NCI-H2171 treated with DMSO at 0.1 percent for 48 hours (cell line): ENCODE results near the gene OR2T34.
"Not testable (repeated sequence)": the region's sequence is repeated elsewhere in the genome, so short reads cannot be mapped to it uniquely, and the experiment has no call there.

Experiments
- DNase-seq: peaks from one replicate; lab custom pipeline; 2025; lab: John Stamatoyannopoulos, UW

Gene OR2T34, protein sequence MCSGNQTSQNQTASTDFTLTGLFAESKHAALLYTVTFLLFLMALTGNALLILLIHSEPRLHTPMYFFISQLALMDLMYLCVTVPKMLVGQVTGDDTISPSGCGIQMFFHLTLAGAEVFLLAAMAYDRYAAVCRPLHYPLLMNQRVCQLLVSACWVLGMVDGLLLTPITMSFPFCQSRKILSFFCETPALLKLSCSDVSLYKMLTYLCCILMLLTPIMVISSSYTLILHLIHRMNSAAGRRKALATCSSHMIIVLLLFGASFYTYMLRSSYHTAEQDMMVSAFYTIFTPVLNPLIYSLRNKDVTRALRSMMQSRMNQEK

DNA sequence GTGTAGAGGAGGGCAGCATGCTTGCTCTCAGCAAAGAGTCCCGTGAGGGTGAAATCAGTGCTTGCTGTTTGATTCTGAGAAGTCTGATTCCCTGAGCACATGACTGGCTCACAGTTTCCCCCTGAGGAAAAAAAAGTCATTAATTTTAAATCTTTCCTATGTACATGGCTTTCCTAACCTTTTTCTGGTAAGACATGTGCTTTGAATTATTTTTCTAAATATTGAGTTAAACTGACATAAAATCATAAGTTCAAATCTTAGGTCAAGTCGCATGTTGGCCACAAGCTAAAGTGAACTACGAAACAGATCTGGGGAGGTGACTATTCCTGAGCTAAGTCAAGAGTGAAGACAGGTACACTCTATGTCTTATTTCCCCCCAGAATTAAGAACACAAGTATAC, at the start of gene OR2T34:
OR2T34 (minus strand) TSS at position 101 of the 400 bp plus-strand sequence; CDS start at position 101, 0 bp downstream.
- not testable (repeated sequence) for DNase-seq

DNA sequence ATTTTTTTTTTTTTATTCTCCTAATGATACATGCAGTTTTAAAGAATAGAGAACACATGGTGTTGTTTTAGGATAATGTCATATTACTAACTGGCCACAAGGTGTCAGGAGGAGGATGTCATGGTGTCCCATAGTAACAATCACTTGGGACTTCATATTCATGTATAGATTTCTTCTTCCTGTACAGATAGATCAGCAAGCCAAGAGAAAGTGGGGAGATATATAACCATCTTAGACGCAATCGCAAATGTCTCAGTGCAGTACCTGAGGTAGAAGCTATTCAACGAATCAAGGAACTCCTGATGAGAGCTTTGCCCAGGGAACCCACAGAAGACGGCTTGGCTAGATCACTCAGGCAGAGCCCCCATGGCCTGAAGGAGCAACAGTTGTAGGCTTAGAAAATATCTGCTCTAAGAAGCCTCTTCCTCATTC, 48.0 kb upstream of the OR2T34 start:
- DNase-seq, result peak; percentile 44

DNA sequence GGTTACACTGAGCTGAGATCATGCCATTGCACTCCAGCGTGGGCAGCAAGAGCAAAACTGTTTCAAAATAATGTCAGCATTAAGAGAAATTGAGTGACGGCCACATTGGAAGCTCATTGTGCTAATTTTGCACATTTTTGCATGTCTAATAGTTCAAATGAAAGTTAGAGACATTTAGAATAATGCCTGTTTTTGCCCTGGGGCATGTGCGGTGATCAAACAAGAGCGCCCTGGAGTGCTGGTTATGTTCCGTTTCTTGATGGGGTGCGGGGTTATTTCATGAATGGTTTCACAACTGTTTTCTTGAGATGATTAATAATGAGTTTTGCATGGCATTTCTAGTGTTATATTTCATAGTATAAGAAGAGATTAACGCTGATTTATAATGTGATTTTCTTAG, 47.2 kb upstream of the OR2T34 start:
- no peak for DNase-seq

DNA sequence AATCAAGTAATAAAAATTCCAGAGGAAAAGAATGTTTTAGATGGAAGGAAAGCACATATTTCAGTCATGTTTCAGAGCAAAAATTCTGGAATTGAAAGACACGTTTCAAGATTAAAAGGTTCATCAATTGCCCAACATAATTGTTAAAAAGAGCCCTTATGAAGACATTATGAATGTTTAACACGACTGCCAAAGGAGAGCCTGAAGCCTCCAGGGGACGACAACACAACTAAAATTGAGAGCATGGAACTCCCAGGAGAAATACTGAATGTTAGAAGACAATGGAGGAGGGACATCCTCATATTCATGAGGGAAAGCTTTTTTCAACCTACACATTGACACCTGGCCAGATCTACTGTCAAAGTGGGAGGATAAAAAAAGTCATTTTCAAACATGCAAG, 44.3 kb upstream of the OR2T34 start:
- peak; percentile 61 for DNase-seq

DNA sequence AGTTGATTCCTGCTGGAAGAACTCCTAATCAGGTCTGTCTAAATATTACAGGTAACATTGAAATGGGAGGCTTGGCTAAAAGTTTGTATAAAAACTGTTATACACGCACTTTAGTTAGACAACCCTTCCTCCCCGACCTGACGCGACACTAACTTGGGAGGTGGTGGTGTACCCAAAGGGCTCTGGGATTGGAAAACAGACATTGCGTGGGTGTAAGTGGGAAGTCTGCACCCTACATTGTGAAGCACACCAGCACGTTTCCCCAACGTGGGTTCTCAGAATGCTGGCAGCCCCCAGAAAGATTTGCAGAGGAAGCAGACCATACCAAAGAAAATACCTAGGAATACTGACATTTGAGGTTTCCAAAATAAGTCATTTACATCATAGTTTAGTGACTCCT, 43.6 kb upstream of the OR2T34 start:
- no peak for DNase-seq

DNA sequence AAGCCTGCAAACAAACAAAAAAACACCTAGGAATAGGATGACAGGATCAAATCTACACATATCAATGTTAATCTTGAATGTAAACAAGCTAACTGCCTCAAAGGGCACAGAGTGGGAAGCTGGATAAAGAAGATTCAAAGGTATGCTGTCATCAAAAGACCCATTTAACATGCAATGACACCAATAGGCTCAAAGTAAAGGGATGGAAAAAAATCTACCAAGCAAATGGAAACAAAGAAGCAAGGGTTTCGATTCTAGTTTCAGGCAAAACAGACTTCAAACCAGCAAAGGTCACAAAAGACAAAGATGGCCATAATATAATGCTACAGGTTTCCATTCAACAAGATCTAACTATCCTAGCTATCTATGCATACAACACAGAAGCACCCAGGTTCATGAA, 39.2 kb upstream of the OR2T34 start:
- DNase-seq, result no peak

DNA sequence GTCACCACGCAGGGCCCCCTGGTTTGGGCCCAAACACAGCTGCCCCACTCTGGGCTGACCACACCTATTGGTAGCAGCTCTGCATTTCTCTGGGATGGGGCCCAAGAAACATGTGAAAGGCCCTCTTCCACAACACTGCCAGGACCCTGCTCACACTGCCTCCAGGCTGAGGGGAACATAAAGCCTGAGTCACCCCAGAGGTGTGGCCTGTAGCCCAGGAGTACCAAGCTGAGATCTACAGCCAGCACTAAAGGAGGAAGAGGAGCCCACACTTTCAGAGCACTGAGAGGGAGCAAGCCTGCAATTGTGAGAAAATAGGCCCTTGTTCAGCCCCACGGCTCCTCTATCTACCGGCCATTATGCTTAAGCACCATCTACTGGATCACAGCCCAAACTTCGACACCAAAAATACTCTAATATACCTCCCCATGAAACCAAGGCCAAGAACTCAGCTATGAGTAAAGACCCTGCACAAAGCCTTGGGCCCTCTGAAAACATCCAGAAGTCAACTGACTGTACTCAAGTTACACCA, 37.4 kb upstream of the OR2T34 start:
- DNase-seq, result no peak

DNA sequence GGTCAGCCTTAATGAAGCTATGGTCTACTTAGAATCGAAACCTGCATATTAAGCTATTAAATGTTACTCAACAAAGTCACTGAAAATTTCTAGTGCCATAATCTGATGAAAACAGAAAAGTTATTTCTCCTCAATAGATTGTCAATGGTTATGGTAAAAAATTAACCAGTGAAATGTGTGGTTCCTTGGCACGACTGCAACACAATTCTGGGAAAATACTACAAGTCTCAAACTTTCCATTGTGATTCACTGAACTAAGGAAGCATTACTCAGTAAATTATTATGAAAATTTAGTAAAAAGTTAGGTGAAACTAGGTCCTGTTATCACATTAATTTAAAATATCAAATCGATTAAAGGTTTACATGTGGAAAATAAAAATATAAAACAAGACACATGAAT, 35.7 kb upstream of the OR2T34 start:
- DNase-seq, result no peak

DNA sequence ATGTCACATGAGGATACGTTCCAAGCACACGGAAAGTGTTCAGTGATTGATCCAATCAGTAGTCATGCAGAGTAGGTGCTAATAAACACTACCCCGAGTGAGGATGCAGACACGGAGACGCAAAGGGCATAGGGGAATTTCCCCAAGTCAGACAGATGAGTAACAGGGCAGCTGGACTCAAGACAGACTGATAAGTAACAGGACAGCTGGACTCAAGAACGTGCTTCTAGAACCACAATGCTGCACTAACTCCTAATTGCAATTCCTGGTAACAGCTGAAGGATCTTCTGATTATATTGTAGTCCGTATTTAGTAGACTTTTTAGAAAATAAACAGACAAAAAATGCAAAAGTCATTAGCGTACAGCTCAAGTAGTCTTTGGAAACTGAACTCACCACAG, 24.8 kb upstream of the OR2T34 start:
- no peak for DNase-seq

DNA sequence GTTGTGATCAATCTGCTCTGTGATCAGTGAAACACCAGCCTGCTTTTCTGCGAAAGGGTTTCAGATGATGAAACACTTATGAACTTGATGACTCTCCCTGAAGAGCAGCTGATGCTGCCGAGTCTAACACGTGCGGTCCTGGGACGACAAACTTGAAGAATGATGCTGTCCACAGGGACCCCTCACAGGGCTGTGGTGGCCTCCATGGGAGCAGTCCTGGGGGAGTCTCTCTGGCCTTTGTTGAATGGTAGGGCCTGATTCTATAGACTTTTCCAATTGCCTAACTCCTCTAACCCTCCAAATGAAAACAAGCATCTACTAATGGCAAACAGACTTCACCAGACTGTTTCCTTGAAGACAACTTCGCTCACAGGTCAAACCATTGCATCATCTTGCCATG, 23.0 kb upstream of the OR2T34 start, which contains the start of gene OR2T10:
OR2T10 (minus strand) TSS at position 112 of the 400 bp plus-strand sequence. CDS start 3,932 bp downstream, outside the sequence.
- DNase-seq, result no peak

DNA sequence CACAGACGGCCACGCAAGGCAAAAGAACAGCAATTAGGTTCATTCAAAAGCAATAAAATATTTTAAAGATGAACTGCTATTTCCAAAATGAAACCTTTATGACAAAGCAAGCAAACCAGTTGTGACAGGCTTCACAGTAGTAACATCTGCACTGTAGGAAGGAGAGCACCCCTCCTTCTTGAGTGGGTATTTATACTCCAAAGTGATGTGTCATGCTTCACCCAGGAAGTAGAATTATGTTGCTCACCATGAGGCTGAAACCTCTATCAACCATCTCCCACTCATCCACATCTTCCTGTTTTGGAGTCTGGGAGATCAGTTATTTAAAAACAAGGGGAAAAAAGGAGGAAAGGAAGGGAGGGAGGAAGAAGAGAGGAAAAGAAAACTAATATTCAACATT, 22.1 kb upstream of the OR2T34 start:
- DNase-seq, result no peak

DNA sequence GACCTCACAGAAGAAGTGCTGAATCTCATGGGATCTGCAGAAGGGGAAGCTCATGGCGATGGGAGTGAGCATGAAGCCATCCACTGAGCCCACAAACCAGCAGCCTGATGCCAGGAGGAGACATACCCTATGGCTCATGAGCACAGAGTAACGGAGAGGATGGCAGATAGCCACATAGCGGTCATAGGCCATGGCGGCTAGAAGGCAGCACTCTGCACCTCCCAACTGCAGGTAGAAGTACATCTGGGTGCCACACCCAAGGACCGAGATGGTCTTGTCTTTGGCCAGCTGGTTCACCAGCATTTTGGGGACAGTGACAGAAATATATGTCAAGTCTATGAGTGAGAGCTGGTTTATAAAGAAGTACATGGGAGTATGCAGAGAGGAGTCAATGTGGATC, 18.7 kb upstream of the OR2T34 start:
- no peak for DNase-seq

DNA sequence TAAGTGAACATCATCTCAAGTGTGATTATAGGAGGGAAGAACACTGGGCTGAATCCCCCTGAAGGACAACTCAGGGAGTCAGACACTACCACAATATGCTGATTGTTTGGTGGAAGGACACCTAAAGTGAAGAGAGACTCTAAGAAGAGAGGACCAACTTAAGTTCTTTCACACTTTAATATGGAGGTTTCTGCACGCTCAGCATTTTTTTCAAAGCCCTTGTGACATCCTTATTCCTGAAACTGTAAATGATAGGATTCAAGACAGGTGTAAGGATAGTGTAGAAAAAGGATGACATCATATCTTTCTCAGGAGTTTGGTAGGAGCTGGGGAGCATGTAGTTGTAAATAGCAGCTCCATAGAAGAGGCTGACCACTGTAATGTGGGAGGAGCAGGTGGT, 18.1 kb upstream of the OR2T34 start:
- DNase-seq, result no peak

DNA sequence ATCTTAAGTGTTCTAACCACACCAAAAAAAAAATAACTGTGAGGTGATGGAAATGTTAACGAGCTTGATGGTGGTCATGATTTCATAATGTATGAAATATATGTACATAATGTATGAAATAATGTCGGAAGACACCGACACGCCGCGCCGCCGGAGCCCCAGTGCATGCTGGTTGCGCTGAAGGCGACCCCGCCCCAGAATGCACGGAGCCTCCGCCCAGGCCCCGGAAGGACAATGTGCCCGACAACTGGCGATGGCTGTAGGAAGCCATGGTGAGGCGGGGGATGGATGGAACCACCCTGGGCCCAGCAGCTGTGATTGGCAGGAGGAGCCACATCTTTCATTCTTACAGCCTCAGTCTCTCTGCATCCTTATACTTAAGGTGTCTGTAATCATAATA, 15.5 kb upstream of the OR2T34 start:
- no peak for DNase-seq

DNA sequence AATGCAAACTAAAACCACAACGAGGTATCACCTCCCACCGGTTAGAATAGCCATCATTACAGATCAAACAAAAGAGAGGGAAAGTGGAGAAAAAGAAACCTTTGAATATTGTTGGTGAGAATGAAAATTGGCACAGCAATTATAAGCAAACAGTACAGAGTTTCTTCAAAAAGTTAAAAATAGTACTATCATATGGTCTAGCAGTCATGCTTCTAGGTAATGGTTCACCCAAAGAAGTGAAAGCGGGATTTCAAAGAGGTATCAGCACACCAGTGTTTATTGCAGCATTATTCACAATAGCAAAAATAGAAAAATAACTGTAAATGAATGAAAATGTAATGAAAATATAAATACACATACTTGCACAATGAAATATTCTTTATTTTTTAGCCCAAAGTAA, 14.8 kb upstream of the OR2T34 start:
- DNase-seq, result no peak

DNA sequence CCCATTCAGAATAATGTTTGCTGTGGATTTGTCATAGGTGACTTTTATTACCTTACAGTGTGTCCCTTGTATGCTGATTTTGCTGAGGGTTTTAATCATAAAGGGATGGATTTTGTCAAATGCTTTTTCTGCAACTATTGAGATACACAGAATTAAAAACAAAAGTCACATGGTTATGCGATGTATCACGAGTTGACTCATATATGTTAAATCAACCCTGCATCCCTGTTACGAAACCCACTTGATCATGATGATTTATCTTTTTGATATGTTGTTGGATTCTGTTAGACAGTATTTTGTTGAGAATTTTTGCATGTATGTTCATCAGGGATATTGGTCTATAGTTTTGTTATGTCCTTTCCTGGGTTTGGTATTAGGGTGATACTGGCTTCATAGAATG, 10.7 kb upstream of the OR2T34 start:
- no peak for DNase-seq

DNA sequence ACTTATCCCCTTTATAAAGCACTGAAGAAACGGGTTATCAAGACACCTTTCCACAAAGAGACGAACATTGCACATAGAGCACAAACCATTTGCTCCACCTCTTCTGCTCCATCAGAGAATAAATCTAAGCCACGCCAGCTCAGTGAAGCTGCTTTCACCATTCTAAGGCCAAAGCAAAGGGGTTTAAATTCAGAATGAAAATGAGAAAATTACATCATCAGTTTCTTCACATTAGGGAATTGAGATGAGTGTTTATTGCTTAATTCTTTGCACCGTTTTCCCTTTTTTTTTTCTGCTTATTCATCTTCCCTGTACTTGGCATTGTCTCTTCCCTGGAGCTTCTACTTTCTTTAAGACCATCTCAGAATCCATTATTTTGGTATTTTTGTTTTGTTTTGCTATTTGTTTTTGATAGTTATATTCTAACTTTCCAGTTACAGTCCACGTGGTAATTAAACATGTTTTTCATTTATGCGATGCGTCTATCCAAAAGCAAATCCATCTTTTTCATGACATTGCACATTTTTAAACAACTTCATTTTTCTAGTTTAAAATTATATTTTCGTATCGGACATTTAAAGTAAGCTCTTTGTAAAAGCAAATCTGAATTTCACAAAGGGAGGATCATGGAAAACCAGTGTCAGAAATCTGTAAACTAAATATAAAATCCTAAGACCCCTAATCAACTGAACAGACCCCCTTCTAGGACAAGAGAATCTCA, 1.9 kb upstream of the OR2T34 start:
- DNase-seq, result no peak

DNA sequence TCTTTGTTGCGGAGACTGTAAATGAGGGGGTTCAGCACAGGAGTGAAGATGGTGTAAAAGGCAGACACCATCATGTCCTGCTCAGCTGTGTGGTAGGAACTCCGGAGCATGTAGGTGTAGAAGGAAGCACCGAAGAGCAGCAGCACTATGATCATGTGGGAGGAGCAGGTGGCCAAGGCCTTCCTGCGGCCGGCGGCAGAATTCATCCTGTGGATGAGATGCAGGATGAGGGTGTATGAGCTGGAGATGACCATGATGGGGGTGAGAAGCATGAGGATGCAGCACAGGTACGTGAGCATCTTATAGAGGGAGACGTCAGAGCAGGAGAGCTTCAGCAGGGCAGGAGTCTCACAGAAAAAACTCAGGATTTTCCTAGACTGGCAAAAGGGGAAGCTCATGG, 701 bp downstream of the OR2T34 start:
- DNase-seq, result not testable (repeated sequence)

DNA sequence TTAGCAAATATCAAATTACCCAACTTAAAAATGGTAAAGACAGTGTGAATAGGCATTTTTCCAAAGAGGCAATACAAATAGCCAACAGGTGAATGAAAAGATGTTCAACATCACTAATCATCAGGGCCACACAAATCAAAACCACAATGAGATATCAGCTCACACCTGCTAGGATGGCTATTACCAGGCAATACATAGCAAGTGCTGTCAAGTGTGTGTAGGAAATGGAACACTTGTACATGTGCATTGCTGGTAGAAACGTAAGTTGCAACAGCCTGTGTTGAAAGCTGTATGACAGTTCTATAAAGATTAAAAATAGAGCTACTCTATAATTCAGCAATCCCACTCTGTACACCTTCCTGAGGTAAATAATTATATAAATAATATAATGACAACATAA, 2.5 kb downstream of the OR2T34 start:
- not testable (repeated sequence) for DNase-seq

DNA sequence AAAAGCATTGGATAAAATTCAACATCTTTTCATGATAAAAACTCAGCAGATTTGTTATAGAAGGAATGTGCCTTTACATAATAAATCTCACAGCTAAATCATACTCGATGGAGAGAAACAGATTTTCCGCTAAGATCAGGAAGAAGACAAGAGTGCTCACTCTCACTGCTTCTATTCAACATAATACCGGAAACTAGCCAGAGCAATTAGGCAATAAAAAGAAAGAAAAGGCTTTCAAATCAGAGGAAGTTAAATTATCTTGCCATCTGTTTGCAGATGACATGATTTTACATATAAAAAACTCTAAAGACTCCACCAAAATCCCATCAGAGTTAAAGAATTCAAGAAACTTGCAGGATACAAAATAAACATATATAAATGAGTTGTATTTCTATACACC, 3.7 kb downstream of the OR2T34 start:
- not testable (repeated sequence) for DNase-seq

DNA sequence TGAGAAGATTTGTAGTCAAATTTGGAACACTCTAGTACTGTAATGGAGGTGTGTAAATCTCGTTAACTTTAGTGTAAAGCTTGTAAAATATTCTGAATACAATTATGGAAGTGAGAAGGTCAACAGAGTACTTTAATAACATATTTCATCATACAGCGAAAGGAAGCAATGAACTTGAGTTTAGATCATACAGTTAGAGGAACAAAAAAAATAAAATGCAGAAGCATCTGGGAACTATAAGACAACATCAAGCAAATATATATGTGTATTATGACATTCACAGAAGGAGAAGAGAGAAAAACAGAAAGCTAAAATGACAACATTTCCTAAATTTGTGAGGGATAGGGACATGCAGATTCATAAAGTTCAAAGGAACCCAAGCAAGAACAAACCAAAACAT, 5.5 kb downstream of the OR2T34 start:
- not testable (repeated sequence) for DNase-seq

DNA sequence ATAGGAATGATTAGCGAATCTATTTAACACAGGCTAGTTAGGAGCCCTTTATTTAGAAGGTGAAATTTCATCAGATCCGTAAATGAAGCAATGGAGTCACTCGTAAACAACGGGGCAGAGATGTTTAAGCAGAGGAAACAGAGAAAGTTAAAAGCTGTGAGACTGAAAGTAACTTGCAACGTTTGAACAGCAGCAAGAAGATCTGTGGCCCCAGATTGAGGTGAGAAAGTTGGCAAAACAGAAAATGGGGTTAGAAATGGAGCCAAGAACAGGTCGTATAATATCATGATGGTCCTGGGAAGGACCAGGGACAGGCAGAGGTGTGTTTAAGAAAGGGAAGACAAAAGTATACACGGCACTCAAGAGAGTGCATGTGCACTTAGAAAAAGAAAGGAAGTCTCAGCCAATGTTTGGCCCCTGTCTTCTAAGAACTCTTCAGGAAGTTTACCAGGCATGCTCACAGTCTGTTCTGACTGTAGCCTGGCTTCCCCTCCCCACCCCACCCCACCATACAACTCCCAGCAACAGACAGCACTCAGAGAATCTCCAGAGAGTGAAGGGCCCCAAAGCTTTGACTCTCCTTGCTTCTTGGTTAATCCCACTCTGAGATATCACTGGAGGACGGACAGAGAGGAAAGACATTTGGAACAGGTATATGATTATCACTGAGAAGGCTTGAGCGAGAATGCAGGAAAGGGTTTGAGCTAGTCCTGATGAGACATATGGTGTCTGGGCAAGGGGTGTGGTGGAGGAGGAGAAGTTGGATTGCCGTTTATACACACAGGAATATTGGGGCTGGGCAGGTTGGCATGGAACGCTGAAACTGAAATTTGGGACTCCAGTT, 8.8 kb downstream of the OR2T34 start:
- DNase-seq, result not testable (repeated sequence)
